ENCODE data around the gene HTR1D.

The HTR1D gene

DNA sequence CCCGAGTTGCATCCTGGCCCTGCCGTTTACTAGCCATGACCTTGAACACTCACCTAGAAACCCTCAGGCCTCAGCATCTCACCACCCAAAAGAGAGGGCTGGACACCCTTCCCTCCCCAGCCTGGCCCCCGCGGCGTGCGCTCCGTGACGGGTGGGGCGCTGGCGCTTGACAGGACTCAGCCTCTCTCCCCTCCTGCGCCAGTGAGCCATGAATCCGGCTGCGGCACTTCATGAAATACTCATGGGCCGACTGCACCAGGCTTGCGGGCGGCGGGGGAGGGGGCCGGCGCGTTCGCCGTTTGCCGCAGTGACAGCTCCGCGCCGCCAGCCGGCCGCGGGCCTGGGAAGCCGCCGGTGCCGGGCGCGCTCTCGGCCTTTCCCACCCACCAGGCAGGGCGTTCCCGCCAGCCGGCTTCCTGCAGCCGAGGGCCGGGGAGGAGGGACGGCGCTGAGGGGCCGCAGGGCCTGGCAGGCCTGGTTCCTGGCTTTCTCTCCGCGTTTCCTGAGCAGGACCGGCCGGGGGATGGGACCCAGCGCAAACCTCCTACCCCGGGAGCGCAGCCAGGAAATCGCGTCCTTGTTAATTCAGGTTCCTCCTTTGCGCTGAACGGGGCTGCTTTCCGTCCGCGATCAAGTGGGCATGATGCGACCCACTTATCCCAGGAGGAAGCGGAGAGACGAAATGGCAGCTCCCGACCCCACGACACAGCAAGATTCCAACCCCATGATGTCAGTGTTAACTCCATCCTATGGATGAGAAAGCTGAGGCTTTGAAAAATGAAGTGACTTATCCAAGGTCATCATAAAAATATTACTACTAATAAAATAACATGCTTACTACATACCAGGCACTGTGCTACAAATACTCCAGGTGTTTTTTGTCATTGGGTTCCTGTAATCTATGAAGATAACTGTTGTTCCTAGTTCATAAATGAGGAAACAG is 39.6 kb downstream of the HTR1D start:
- H3K27me3 ChIP-seq (ENCODE audit: insufficient read depth, low read depth, severe bottlenecking), result no peaks in the 10 kb centered on the region
- no peaks in the 10 kb centered on the region for H3K9me3 ChIP-seq (ENCODE audit: severe bottlenecking)
- peak overlapping the region; percentile 41 for H3K4me3 ChIP-seq (ENCODE audit: low read depth, low read length)
- H3K36me3 ChIP-seq, result no peaks in the 10 kb centered on the region
- TF ChIP-seq, protein P1, sequence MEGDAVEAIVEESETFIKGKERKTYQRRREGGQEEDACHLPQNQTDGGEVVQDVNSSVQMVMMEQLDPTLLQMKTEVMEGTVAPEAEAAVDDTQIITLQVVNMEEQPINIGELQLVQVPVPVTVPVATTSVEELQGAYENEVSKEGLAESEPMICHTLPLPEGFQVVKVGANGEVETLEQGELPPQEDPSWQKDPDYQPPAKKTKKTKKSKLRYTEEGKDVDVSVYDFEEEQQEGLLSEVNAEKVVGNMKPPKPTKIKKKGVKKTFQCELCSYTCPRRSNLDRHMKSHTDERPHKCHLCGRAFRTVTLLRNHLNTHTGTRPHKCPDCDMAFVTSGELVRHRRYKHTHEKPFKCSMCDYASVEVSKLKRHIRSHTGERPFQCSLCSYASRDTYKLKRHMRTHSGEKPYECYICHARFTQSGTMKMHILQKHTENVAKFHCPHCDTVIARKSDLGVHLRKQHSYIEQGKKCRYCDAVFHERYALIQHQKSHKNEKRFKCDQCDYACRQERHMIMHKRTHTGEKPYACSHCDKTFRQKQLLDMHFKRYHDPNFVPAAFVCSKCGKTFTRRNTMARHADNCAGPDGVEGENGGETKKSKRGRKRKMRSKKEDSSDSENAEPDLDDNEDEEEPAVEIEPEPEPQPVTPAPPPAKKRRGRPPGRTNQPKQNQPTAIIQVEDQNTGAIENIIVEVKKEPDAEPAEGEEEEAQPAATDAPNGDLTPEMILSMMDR (IDR thresholded peaks at IDR 0.05; ENCODE audit: low read depth, low read length), result no peak
- DNase-seq, result peak; percentile 38
- no peak overlapping the region for H3K27ac ChIP-seq

DNA sequence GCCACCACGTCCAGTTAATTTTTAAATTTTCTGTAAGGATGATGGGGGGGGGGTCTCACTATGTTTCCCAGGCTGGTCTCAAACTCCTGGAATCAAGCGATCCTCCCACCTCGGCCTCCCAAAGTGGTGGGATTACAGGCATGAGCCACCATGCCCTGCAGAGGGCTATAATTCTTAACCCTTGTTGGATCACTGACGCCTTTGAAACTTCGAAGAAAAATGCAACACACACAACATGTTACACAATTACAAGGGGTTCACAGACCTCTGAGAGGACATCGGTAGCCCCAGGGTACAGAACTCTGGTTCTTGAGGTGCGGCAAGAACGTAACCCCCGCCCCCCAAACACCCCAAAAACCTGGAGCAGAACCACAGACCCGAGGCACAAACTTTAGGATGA is 40.3 kb downstream of the HTR1D start:
- H3K27ac ChIP-seq, result no peak overlapping the region
- peak overlapping the region; percentile 41 for H3K4me3 ChIP-seq (ENCODE audit: low read depth, low read length)
- H3K36me3 ChIP-seq, result no peaks in the 10 kb centered on the region
- TF ChIP-seq, protein P1 (IDR thresholded peaks at IDR 0.05; ENCODE audit: low read depth, low read length), result no peak
- H3K9me3 ChIP-seq (ENCODE audit: severe bottlenecking), result no peaks in the 10 kb centered on the region
- DNase-seq, result no peak
- no peaks in the 10 kb centered on the region for H3K27me3 ChIP-seq (ENCODE audit: insufficient read depth, low read depth, severe bottlenecking)

DNA sequence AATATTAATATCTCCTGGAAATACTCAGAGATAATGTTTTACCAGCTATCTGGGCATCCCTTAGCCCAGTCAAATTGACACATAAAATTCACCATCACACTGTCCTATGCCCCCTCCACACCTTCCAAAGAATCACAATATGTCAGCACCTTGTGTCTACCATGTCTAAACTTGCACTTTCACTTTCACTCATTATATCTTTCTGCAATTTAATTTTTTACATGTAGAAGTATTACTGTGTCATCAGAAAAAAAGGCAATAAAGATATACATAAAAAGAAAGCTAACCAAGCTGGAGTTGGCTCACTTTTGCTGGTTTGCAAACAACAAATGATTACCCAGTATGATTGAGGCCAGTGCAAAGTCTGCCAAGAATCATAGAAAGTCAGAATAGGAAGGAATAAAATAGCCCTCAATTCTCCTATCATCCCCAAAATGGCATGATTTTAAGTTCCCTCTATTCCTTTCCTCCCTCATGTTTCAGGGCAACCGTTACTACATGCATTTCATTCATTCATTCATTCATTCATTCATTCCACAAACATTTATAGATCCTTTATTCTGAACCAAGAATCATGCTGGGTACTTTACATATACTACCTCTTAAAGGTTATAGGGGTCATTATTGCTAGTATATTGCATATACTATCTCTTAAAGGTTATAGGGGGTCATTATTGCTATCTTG is 42.7 kb downstream of the HTR1D start:
- DNase-seq, result no peak
- no peaks in the 10 kb centered on the region for H3K36me3 ChIP-seq
- no peaks in the 10 kb centered on the region for H3K9me3 ChIP-seq (ENCODE audit: severe bottlenecking)
- H3K27ac ChIP-seq, result no peak overlapping the region
- no peaks in the 10 kb centered on the region for H3K27me3 ChIP-seq (ENCODE audit: insufficient read depth, low read depth, severe bottlenecking)
- TF ChIP-seq, protein P1 (IDR thresholded peaks at IDR 0.05; ENCODE audit: low read depth, low read length), result no peak
- H3K4me3 ChIP-seq (ENCODE audit: low read depth, low read length), result no peak overlapping the region

DNA sequence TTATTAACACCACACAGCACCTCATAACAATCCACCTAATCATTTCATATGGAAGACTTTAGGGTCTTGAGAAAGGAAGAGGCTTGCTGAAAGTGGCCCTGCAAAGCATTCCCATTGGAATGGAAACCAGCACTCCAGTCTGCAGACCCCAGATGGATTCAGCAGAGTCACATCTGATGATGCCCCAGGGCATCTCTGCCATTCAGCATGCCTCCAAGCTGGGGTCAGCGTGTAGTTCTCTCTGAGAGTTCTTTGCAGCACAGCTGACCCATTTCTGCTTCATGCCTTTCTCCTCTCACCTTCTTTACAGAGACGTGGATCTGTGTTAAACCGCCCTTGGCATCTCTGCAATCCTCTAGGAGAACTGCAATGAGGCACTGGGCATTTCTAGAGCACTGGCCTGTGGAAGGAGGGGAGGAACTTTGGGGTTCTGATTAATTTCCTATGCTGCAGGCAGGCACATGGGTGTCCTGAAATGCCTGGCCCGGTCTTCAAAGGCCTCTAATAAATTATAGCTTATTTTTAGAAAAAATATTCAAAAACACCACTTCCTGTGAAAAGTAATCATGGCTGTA is 46.0 kb downstream of the HTR1D start:
- no peaks in the 10 kb centered on the region for H3K9me3 ChIP-seq (ENCODE audit: severe bottlenecking)
- H3K27me3 ChIP-seq (ENCODE audit: insufficient read depth, low read depth, severe bottlenecking), result no peaks in the 10 kb centered on the region
- no peak for DNase-seq
- TF ChIP-seq, protein P1 (IDR thresholded peaks at IDR 0.05; ENCODE audit: low read depth, low read length), result no peak
- no peak overlapping the region for H3K27ac ChIP-seq
- no peak overlapping the region for H3K4me3 ChIP-seq (ENCODE audit: low read depth, low read length)
- no peaks in the 10 kb centered on the region for H3K36me3 ChIP-seq

DNA sequence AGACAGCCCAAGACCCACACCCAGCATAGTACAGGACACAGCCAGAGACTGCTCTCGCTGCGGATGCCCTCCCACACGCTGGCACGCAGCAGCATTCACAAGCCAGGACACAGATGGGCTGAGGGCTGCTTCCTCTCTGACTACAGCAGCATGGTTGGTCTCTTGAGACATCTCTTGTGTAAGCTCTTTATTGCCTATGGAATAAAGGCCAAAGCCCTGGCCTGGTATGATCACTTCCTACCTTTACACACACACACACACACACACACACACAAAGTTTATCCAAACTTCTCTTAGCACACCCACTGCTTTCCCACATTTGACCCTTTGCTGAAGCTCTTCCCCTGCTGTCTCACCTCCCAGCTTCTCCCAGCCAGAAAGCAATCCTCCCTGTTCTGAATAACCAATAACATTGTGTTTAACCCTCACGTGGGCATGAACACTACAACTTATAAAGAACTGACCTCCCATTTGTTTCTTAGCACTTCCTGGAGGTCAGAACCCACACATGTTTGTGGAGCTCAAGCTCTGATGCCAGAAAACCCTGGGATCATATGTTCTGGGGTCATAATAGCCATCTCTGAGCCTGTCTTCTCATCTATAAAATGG is 47.5 kb downstream of the HTR1D start:
- no peak for DNase-seq
- no peaks in the 10 kb centered on the region for H3K27me3 ChIP-seq (ENCODE audit: insufficient read depth, low read depth, severe bottlenecking)
- no peak overlapping the region for H3K27ac ChIP-seq
- no peak overlapping the region for H3K4me3 ChIP-seq (ENCODE audit: low read depth, low read length)
- no peaks in the 10 kb centered on the region for H3K9me3 ChIP-seq (ENCODE audit: severe bottlenecking)
- TF ChIP-seq, protein P1 (IDR thresholded peaks at IDR 0.05; ENCODE audit: low read depth, low read length), result no peak
- H3K36me3 ChIP-seq, result no peaks in the 10 kb centered on the region

Data from WERI-Rb-1 (cell line).